GM19463 (cell line): ENCODE data around the gene GAS1.

Experiments used
- ATAC-seq: cut with Tn5 transposase; IDR thresholded peaks from one replicate; pipeline ENCODE4 v1.9.1; 2021; ENCODE audit warnings: mild to moderate bottlenecking, moderate library complexity; ENCODE audit not compliant: unreplicated experiment

GAS1 gene

GRCh38 chr9:86965636-86966395 lies 18.5 kb upstream of the GAS1 start:
- no peak for ATAC-seq

- no peak for ATAC-seq
Observed at GRCh38 chr9:86962692-86963091, 15.4 kb upstream of the GAS1 start.

GRCh38 chr9:86960938-86961337 lies 13.6 kb upstream of the GAS1 start:
- no peak for ATAC-seq

GRCh38 chr9:86958203-86958602 lies 10.9 kb upstream of the GAS1 start:
- no peak for ATAC-seq

GRCh38 chr9:86955561-86955960 lies 8.3 kb upstream of the GAS1 start:
- ATAC-seq, result no peak

GRCh38 chr9:86955042-86955441 lies 7.7 kb upstream of the GAS1 start:
- no peak for ATAC-seq

- ATAC-seq, result no peak
Observed at GRCh38 chr9:86953181-86953580, 5.9 kb upstream of the GAS1 start.

- peak; percentile 68 for ATAC-seq
Observed at GRCh38 chr9:86948074-86948929, 996 bp upstream of the GAS1 start.

- ATAC-seq, result peak; percentile 41
Observed at GRCh38 chr9:86946201-86947145, 833 bp downstream of the GAS1 start.

GRCh38 chr9:86945728-86946200 lies 1.5 kb downstream of the GAS1 start:
- no peak for ATAC-seq

GRCh38 chr9:86944796-86945727 lies 2.2 kb downstream of the GAS1 start:
- ATAC-seq, result no peak

- no peak for ATAC-seq
Observed at GRCh38 chr9:86943201-86944113, 3.8 kb downstream of the GAS1 start.

- no peak for ATAC-seq
Observed at GRCh38 chr9:86942281-86943200, 4.8 kb downstream of the GAS1 start.

- ATAC-seq, result no peak
Observed at GRCh38 chr9:86941197-86941596, 6.1 kb downstream of the GAS1 start.

- no peak for ATAC-seq
Observed at GRCh38 chr9:86940774-86941173, 6.5 kb downstream of the GAS1 start.

- no peak for ATAC-seq
Observed at GRCh38 chr9:86939891-86940290, 7.4 kb downstream of the GAS1 start.

- no peak for ATAC-seq
Observed at GRCh38 chr9:86939321-86939720, 8.0 kb downstream of the GAS1 start.

GRCh38 chr9:86938780-86939179 lies 8.5 kb downstream of the GAS1 start:
- no peak for ATAC-seq
